NCI-H2029 treated with DMSO at 0.1 percent for 48 hours (cell line): Measurements from ENCODE around the gene MAP3K6.
A peak's percentile ranks its signal among the peaks of the same experiment; 100 is the strongest.
"Not testable (repeated sequence)": the region's sequence is repeated elsewhere in the genome, so short reads cannot be mapped to it uniquely, and the experiment has no call there.

Experiments used
- DNase-seq: peaks from one replicate; lab custom pipeline; 2025; lab: John Stamatoyannopoulos, UW

MAP3K6 gene

DNA sequence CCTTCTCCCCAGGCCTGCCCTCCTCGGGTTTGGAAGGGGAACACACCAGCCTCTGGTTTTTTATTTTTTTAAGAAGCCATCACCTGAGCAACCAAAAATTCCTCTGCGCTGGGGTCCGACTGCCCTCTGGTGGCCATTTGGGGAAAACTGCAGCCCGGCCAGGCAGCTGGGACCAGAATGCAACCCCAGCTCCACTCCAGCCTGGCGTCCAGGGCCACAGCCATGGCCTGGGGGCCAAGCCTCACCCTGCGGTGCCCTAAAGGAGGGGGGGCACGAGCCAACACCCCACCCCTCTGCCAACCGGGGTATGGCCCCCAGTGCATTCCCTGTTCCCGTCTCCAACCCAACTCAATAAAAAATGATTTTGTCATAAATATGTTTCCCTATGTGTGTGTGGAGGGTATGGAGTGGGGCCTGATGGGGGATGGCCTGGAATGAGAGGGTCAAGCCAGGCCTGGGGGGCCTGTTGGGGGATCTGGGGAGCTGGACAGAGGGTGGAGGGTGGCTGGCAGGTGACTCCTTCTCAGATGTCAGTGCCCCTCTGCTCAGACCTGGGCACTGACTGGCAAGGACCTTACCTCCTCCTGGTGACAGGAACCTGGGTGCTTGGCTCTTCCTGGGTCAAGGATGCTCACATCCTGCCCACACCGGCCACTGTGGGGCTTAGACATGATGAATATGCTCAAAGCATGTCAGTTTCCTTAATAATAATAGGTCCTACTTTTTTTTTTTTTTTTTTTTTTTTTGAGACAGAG is 28.9 kb upstream of the MAP3K6 start:
- DNase-seq: peak; percentile 32

DNA sequence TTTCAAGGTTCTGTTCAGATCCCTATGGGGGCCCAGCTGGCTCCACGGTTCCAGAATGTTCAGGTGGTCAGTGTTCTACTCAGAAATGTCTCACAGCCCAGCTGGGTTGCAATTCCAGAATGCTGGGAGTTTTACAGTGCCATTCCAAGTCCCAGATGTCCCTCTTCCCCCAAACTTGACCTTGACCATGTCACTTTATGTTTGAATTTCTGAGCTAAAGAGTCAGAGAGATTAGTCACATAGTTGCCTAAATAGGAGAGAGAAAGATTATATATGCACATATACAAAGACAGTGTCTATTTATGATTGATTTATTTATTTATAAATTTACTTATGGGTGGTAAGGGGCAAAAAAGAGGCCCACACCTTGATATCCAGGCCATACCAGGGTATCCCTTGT is 28.2 kb upstream of the MAP3K6 start:
- no peak for DNase-seq

DNA sequence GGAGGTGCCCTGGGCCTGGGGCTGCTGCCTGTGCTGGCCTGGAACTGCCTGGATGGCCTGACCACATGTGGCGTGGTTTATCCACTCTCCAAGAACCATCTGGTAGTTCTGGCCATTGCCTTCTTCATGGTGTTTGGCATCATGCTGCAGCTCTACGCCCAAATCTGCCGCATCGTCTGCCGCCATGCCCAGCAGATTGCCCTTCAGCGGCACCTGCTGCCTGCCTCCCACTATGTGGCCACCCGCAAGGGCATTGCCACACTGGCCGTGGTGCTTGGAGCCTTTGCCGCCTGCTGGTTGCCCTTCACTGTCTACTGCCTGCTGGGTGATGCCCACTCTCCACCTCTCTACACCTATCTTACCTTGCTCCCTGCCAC is 27.5 kb upstream of the MAP3K6 start:
- DNase-seq: no peak

DNA sequence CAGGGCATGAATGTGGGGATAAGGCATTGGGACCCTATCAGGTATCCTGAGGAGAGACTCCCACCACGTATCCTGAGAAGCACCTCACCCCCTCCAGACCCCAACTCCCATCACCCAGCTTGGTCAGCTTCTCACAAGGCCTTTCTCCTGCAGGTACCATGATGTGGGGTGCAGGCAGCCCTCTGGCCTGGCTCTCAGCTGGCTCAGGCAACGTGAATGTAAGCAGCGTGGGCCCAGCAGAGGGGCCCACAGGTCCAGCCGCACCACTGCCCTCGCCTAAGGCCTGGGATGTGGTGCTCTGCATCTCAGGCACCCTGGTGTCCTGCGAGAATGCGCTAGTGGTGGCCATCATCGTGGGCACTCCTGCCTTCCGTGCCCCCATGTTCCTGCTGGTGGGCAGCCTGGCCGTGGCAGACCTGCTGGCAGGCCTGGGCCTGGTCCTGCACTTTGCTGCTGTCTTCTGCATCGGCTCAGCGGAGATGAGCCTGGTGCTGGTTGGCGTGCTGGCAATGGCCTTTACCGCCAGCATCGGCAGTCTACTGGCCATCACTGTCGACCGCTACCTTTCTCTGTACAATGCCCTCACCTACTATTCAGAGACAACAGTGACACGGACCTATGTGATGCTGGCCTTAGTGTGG is 27.0 kb upstream of the MAP3K6 start:
- DNase-seq: no peak

DNA sequence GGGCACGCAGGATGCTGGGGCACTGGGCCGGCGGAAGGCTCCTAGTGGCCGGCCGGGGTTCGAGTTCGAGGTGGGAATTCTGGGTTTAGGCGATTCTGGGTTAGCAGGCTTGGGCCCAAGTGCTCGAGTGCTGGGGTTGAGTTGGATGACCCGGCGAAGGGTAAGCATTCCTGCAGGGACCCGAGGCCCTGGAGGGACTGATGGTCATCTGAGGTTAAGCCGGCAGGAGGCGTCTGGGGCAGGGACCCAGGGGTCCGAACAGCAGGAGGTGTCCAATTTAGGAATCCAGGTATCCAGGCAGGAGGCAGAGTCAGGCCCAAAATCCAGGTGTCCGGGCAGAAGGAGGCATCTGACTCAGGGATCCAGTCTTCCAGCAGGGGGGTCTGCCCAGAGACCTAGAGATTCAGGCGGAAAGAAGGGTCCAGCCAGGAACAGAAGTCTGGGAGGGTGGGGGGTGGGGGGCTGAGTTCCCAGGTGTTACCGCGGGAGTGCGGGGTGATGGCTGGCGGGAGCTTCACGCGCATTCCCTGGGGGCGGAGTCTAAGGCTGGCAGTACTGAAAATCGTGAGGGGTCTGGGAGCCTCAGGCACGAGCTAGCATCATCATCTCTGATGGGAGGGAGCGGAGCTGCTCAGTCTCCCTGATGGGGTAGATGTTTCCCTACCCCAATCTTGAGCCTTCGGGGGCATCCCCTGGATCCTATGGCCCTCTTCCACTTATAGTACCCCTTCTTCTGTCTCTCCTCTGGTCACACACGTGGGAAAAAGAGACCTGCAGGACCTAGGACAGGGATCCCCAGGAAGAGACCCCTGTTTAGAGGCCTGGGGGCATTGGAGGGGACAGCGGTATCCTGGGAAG is 26.2 kb upstream of the MAP3K6 start:
- no peak for DNase-seq

DNA sequence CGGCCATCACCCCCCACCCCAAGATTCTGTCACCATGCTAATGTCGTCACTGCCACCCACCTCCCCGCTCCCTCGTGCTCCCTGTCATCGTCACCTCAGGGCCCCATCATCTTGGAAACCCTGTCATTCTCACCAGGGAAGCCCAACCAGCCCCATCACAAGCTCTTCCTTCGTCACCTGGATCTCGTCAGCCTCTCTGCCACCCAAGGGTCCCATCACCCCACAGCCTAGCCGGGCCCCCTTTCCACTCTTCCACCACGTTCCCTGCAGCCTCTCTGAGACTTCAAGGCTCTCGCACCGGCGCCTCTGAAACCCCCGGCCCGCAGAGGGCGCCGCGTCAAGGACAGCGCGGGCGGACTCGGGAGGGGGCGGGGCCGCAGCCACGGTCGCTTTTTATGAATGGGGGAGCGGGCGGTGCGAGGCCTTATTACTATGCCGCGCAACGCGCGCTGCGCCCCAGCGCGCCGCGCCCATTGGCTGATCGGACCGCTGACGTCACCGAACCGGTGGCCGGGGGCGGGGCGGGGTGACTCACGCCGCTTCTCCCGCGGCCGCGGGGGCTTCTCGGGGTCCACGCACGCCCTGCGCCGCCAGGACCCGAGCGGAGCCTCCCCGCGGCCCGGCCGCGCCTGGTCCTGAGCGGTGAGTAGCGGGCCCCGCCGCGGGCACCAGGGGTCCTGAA is 25.5 kb upstream of the MAP3K6 start, which contains the start of gene GPR3:
Gene GPR3, plus strand, starts transcription at position 527 of the 682 bp plus-strand sequence. CDS start 1,177 bp downstream, outside the sequence.
- no peak for DNase-seq

DNA sequence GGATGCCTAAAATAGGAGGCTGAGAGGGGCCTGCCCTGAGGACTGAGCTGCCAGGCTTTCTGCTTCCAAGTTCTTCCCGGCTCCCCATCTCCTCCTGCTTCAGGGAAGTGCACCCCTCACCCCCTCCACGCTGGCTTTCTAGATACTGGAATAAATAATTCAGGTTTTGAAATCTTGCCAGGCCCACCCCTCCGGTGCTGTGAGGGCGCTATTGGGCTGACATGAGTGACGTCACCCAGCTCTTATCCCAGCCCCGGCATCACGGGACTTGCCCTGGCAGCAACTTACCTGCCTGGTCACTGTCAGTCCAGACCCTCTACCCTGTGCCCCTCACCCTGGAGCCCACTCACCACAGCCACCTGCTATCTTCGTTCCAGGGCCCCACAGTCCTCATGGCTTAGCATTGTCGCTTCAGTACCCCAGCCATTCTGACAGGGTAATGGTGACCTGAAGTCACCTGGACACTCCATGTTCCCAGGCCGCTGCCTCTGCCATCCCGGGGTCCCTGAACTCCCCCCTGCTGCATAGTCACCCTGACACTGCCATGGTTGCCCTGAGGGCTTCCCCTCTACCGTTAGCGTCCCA is 24.8 kb upstream of the MAP3K6 start:
- DNase-seq: no peak

DNA sequence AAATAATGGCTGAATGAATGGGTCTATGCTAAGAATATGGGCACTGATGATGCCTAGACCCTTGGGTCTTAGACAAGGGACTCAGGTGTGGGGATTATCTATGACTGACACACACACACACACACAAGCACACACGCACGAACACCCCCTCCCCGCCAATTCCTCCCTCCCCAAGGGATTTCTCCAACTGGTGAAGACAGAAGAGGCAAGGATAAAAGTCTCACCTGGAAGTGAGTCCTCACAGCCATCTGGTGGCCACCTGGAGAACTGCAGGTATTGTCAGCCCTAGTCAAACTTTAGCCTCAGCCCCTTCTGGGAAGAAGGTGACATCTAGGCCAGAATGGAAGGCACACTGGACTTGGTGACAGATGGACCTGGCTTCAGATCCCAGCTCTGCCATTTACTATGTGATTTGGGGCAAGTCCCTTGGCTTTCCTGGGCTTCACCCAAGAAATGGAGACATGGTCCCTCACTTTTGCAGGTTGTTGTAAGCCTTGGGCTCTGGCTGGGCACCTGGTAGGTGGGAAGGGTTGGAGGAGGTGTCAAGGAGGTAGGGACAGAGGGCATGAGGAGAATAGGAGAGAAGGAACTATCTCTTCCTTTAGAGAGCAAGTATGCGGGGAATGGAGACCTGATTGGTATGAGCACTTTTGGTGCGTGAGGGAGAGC is 21.7 kb upstream of the MAP3K6 start:
- no peak for DNase-seq

DNA sequence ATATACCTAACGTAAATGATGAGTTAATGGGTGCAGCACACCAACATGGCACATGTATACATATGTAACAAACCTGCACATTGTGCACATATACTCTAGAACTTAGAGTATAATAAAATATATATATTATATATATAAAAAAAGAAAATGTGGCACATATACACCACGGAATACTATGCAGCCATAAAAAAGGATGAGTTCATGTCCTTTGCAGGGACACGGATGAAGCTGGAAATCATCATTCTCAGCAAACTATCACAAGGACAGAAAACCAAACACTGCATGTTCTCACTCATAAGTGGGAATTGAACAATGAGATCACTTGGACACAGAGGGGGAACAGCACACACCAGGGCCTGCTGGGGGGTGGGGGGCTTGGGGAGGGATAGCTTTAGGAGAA is 18.0 kb upstream of the MAP3K6 start:
- not testable (repeated sequence) for DNase-seq

DNA sequence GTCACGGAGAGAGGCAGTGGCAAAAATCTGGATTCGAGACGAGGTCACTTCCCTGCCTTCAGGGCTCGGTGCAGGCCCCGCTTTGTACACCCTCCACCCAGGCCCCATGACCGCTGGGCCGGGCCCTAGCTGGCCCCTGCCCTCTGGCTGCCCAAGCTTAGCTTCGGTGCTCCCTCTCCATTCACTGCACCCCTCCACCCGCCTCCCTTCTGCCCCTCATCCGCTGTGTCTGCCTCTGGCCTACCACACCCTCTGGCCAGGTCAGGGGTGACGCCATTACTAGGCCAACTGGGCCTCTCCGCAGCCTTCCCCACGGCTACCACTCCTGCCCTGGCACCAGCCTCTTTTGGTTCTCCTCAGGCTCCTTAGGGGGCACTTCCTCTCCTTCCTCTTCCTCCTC is 16.9 kb upstream of the MAP3K6 start:
- DNase-seq: no peak

DNA sequence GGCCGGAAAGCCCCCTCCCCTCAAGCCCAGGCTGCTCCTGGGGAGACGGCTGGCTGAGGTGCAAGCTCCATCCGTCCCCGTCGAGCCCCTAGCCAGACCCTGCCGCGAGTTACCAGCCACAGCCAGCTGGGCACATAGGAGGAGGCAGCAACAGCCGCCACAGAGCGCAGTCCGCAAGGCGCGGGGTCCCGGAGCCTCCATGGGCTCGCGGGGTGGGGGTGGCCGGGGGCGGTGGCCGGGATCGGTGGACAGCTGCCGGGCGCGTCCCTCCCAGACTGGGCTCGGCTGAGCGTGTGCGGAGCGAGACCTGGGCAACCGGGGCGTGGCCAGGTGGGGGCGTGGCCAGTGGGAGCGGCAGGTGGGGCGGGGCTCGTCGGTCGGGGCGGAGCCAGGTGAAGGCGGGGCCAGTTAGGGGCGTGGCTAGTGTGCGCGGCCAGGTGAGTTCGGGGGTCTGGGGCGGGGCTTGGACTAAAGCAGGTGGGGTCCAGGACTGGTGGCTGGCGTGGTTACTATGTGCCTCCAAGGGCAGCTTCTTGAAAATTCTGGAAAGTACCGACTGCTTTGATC is 16.4 kb upstream of the MAP3K6 start, which contains the start of gene CD164L2:
Gene CD164L2, minus strand, starts transcription at position 295 of the 567 bp plus-strand sequence. Its CDS starts 94 bp downstream, at position 201.
- peak; percentile 32 for DNase-seq

DNA sequence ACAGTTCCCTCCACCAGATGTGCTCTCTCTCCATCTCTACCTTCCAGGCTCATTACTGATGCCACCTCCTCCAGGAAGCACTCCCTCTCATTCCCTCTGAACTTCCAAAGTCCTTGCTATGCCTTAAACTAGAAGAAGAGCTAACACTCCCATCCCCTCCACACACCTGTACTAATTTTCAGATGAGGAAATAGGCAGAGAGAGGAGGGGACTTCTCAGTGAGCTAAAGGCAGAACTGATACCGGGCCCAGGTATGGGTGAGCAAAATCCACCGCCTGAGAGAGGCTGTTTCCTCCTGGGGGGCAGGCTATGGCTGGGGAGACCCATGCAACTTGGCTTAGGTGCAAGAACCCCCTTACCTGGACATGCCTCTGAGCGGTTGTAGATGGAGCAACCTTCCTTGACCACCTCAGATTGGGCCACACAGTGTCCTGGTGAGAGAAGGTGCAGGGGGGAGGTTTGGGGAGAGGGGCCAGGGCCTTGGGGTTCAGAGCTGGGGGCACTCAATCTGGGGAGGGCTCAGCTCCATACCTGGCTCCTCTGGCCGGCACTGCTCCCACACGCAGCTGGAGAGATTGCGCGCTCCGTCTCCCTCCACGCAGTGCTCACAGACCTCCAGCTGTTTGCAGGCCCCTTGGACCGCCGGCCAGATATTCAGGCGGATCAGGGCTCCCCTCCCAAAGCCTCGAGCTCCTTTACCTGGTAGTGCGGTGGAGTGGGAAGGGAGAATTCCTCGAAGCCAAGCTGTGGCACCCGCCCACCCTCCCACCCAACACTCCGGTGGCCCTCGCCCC is 15.4 kb upstream of the MAP3K6 start:
- no peak for DNase-seq

DNA sequence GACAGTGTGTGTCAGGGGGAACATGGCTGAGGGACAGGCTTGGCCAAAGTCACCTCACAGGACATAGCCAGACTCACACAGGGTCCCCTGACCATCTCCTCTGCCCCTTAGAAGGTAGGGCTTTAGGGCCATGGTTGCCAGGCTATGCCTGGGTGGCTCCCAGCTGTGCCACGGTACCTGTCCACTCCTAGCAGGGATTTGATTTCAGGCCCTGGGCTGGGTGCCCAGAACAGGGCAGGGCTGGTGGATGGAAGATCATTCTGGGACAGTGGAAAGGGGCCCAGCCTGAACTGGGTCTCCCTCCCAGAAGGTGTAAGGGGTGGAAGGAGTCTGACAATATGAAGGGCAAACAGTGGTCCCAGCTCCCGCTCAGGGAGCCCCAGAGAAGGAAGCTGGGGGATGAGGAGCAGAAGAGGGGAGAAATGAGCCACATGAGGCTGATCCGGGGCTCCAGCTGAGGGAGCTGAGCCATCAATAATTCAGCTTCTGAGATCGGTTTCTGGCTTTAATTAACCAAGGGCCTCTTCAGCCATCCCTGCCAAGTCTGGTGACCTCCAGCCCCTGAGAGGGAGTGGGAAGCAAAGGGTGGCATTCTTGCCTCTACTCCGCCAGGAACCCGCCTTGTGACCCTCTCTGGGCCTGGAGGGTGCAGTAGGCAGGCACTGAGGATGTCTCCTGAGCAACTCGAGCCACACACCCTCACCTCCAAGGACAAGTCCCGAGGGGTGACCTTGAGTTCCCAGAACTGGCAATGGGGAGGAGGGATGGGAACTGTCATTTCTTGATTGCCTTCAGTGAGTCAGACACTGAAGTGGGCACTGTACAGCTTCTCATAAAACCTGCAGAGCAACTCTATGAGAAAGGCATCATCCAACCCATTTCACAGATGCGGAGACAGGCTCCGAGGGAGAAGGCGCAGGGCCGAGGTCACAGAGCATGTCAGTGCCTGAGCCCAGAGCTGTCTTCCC is 14.3 kb upstream of the MAP3K6 start:
- DNase-seq: no peak

DNA sequence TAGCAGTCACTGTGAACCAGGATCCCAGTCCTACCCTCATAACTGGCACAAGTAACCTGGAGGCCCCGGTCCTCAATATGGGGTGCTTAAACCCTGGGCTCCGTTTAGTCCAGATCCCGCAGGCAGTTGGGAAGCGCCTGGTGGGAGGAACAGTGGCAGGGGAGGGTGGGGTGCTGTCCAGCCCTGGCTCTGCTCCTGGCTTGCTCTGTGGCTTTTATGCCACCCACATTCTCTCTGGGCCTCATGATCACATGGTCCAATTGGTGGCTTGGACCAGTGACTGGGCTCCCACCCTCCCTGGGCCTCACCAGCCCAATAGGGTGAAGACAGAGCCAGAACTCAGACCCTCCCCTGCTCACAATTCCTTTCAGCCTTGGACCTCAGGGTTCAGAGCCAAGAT is 13.5 kb upstream of the MAP3K6 start:
- DNase-seq: no peak

DNA sequence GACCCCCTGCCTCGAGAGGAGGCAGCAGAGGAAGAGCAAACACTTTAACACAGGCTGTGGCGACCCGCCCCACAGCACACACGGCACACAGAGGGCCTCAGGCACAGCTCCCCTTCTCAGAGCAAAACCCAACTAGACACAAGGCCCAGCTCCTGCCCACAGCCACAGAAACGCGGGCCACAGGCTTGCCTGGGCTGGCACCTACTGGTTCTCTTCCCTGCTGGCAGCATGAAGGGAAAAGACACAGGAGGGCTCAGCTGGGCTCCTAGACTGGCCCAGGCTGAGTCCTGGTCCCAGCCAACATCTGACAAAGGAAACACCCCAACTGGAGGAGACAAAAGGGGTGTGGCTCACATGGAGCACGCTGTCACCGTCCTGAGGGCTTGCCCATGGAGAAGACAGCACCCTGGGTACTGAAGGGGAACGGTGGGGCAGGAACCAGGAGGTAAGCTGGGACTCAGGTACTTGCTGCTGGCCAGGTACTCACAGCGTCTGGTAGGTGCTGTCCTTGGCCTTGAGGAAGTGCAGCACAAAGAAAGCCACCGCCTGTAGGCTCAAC is 12.9 kb upstream of the MAP3K6 start:
- no peak for DNase-seq

DNA sequence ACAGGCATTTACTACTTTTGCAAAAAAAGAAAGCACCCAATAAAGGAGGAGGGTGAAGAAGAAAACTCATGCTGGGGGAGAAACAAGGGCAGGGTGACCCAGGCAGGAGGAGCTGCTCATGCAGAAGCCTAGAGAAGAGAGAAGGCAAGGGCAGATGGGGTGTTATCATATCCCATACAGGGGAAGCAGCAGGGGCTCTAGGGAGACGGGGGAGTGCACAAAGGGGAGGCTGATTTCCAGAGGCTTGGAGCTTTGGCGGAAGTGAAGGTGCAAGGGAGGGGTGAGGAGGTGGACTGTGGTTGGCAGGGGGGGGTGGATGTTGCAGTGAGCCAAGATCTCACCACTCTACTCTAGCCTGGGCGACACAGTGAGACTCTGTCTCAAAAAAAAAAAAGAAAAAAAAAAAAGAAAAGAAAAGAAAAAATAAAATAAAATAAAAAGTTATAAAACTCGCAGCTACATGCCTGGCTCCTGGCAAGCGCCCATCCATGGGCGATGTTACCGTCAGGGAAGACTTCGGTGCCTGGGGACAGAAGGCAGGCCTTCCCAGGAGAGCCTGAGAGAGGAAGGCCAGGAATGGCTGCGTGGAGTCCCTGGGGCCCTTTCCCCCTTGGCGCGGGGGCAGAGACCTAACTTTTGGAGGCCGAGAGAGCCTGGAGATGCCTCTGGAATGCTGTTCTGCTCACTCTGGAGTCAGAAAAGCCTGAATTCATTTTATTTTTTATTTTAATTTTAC is 11.2 kb upstream of the MAP3K6 start:
- no peak for DNase-seq

DNA sequence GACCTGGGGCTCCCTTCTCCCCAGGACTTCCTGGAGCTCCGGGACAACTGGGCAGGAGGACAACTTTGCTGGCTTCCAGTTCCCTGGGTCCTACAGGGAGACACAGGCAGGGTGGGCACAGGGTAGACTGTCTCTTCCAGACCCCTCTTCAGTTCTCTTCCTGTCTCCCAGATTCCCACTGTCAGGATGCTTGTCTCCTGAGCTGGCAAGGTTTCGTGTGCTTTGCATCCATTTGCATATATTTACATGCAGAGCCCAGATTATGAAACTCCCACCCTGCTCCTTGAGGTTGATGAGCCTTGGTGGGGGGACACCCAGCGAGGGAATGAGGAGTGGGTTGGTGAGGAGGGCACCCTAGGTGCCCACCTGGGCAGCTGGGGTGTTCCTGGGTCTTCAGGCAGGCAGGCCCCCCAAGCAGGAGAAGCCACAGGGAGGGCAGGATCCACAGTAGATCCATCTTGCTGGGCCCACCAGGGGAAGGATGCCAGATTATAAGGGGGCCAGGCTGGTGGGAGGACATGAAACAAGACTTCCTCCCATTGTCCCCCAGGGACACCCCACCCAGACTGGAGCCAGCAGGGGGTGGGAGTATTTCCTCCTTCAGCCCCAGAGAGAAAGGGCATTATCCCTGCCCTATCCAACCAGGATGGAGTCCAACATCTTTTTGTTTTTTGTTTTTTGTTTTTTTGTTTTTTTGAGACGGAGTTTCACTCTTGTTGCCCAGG is 7.8 kb upstream of the MAP3K6 start, which contains the start of gene FCN3:
Gene FCN3, minus strand, starts transcription at position 463 of the 725 bp plus-strand sequence. Its CDS starts 6 bp downstream, at position 457.
- no peak for DNase-seq
